ENCODE data around the gene MYO9B.

DNA sequence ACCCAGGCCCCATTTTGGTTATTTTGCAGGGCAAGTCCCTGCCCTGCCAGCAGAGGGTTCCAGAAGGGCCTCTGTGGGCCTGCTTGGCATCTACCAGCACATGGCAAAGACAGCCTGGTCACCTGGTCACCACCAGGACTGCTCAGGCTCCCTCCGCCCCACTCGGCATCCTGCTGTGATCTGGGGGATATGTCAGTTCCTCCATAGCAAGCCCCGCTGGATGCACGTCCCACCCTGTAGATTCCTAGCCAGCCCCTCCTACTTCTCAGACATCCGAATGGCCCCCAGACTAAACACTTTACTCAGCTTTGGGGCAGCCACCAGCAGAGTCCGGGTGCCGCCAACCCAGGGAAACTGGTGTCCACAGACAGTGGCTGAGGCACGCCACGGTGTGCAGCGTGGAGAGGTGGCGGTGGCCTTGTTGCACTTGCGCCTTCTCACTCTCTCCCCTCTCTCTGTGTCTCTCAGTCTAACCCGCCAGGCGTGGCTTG lies 107.7 kb downstream of the MYO9B start:
- TF ChIP-seq, protein P1, sequence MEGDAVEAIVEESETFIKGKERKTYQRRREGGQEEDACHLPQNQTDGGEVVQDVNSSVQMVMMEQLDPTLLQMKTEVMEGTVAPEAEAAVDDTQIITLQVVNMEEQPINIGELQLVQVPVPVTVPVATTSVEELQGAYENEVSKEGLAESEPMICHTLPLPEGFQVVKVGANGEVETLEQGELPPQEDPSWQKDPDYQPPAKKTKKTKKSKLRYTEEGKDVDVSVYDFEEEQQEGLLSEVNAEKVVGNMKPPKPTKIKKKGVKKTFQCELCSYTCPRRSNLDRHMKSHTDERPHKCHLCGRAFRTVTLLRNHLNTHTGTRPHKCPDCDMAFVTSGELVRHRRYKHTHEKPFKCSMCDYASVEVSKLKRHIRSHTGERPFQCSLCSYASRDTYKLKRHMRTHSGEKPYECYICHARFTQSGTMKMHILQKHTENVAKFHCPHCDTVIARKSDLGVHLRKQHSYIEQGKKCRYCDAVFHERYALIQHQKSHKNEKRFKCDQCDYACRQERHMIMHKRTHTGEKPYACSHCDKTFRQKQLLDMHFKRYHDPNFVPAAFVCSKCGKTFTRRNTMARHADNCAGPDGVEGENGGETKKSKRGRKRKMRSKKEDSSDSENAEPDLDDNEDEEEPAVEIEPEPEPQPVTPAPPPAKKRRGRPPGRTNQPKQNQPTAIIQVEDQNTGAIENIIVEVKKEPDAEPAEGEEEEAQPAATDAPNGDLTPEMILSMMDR (IDR thresholded peaks at IDR 0.05; ENCODE audit: low read depth, low read length), result 0 out of 2 replicates have a peak, but pooled peaks have one; percentile 20
- no peak for TF ChIP-seq EZH2phosphoT487 (IDR thresholded peaks at IDR 0.05; ENCODE audit: low read depth)

All from OCI-LY3 (cell line).